Neutrophil (primary cell): ENCODE measurements around the gene TRPM3.
"Not testable (repeated sequence)": the region's sequence is repeated elsewhere in the genome, so short reads cannot be mapped to it uniquely, and the experiment has no call there.

Source experiments
- H3K27ac ChIP-seq: fragments of 200-600 bp; sonication (generic); 2 replicates; pipeline ENCODE4 v1.5.1; 2016; ENCODE audit warnings: mild to moderate bottlenecking, moderate library complexity
- H3K27me3 ChIP-seq: fragments of 200-600 bp; sonication (generic); 2 replicates; pipeline ENCODE4 v1.6.0; 2016; ENCODE audit warnings: mild to moderate bottlenecking
- H3K36me3 ChIP-seq: fragments of 200-600 bp; sonication (generic); 2 replicates; pipeline ENCODE4 v1.5.1; 2017
- H3K4me1 ChIP-seq, 2 experiments: fragments of 200-600 bp in 1 of 2; sonication (generic) in 1 of 2; 1 replicate in 1 of 2; 2 replicates in 1 of 2; pipeline versions ENCODE4 v1.5.1 to v1.6.1; 2013 to 2016; ENCODE audit warnings: low read depth in 1 of 2, low read length in 1 of 2, mild to moderate bottlenecking in 1 of 2, moderate library complexity in 1 of 2; ENCODE audit not compliant: control insufficient read depth in 1 of 2, insufficient read depth in 1 of 2
- H3K4me3 ChIP-seq, 2 experiments: fragments of 200-600 bp in 1 of 2; sonication (generic) in 1 of 2; 1 replicate in 1 of 2; 2 replicates in 1 of 2; pipeline ENCODE4 v1.5.1; 2013 to 2016; ENCODE audit warnings: low read depth in 1 of 2, low read length in 1 of 2, mild to moderate bottlenecking in 1 of 2, moderate library complexity in 1 of 2
- H3K9me3 ChIP-seq: fragments of 200-600 bp; sonication (generic); 2 replicates; pipeline ENCODE4 v1.5.1; 2016
- TF ChIP-seq, protein P1 (sequence below): fragments of 200-600 bp; sonication (generic); IDR thresholded peaks from 2 replicates; pipeline ENCODE4 v1.5.1; 2016; ENCODE audit warnings: antibody characterized with exemption

Gene TRPM3

DNA sequence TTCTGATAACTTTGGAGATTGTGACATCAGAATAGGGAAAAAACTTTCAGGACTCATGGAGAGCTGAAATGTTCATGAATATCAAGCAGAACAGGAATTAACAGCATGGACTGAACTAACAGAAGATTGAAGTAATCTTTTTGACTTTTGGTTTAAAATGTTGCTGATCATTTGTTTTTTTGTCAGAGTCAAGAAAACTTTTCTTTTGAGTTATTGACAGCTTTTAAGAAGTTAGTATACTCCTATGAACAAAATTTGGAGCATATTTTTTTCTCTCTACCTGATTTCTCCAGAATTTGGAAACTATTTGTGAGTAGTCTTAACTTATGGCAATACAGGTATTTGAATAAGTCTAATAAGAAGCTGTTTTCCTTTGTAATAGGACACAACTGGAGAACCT is 462.7 kb downstream of the TRPM3 start:
- Histone ChIP-seq H3K27ac (no peak overlapping the region), H3K36me3 (no peaks in the 10 kb centered on the region), H3K4me3 (no peak overlapping the region), H3K4me1 (no peaks in the 10 kb centered on the region), H3K9me3 (no peaks in the 10 kb centered on the region), H3K27me3 (no peaks in the 10 kb centered on the region)
- TF ChIP-seq, protein P1, sequence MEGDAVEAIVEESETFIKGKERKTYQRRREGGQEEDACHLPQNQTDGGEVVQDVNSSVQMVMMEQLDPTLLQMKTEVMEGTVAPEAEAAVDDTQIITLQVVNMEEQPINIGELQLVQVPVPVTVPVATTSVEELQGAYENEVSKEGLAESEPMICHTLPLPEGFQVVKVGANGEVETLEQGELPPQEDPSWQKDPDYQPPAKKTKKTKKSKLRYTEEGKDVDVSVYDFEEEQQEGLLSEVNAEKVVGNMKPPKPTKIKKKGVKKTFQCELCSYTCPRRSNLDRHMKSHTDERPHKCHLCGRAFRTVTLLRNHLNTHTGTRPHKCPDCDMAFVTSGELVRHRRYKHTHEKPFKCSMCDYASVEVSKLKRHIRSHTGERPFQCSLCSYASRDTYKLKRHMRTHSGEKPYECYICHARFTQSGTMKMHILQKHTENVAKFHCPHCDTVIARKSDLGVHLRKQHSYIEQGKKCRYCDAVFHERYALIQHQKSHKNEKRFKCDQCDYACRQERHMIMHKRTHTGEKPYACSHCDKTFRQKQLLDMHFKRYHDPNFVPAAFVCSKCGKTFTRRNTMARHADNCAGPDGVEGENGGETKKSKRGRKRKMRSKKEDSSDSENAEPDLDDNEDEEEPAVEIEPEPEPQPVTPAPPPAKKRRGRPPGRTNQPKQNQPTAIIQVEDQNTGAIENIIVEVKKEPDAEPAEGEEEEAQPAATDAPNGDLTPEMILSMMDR: no peak

DNA sequence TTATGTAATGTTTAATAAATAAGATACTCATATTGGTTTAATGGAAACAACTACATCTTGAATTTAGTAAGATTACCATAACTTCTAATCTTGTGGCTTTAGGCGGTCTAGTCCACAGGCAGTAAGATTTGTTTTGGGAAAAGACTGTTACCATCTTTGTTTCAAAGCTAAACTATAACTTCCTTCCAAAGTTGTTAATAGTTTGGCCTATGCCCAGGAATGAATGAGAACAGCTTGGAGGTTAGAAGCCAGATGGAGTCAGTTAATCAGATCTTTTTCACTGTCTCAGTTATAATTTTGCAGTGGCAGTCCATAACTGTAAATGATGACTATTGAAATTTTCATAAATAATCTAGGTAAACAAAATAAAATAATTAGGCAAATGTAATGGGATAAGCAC is 465.1 kb downstream of the TRPM3 start:
- H3K27me3 ChIP-seq: no peaks in the 10 kb centered on the region
- no peaks in the 10 kb centered on the region for H3K4me1 ChIP-seq
- no peaks in the 10 kb centered on the region for H3K36me3 ChIP-seq
- no peaks in the 10 kb centered on the region for H3K9me3 ChIP-seq
- no peak overlapping the region for H3K4me3 ChIP-seq
- no peak overlapping the region for H3K27ac ChIP-seq
- TF ChIP-seq, protein P1: no peak

DNA sequence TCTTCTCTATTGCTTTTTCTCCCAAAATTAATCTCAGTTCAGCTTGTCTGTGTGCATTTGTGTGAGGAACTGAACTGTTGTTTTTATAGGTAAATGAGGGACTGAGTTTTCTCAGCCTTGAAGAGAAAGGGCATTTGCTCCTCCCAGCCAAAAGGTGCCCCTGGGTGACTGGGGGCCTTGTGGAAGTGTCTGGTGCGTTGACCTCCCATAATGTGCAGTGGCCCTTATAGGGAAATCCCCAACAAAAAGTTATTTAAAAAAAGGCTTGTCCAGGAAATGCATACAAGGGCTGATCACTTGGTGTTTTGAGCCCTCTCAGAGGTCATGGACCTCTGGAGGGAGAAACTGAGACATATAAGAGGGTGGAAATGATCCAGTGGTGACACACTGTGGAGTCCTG is 467.3 kb downstream of the TRPM3 start:
- H3K36me3 ChIP-seq: no peaks in the 10 kb centered on the region
- no peak overlapping the region for H3K27ac ChIP-seq
- H3K9me3 ChIP-seq: no peaks in the 10 kb centered on the region
- no peaks in the 10 kb centered on the region for H3K4me1 ChIP-seq
- H3K27me3 ChIP-seq: no peaks in the 10 kb centered on the region
- H3K4me3 ChIP-seq: no peak overlapping the region
- TF ChIP-seq, protein P1: no peak

DNA sequence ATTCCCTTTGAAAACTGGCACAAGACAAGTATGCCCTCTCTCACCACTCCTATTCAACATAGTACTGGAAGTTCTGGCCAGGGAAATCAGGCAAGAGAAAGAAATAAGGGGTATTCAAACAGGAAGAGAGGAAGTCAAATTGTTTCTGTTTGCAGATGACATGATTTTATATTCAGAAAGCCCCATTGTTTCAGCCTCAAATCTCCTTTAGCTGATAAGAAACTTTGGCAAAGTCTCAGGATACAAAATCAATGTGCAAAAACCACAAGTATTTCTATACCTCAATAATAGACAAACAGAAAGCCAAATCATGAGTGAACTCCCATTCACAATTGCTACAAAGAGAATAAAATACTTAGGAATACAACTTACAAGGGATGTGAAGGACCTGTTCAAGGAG is 476.8 kb downstream of the TRPM3 start:
- H3K27ac ChIP-seq, H3K4me1 ChIP-seq, H3K27me3 ChIP-seq, H3K4me3 ChIP-seq, H3K36me3 ChIP-seq, H3K9me3 ChIP-seq: not testable (repeated sequence)

DNA sequence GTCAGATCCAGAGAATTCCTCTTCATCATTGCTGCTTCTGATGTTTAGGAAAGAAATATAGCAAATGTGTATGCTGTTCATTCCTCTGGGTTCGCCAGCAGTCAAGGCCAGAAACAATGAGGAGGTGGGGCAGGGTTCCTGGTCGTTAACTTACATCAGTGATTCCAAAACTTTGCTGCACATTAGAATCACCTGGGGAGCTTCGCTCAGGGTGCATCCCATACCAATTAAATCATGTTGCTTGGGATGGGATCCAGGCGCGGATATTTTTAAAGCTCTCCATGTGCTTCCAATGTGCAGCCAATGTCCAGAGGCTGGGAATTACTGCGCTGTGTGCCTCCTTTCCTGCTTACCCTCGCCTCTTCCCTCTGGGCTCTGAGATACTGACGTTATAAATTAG is 479.1 kb downstream of the TRPM3 start:
- TF ChIP-seq, protein P1: no peak
- no peaks in the 10 kb centered on the region for H3K9me3 ChIP-seq
- no peaks in the 10 kb centered on the region for H3K4me1 ChIP-seq
- no peak overlapping the region for H3K4me3 ChIP-seq
- no peaks in the 10 kb centered on the region for H3K27me3 ChIP-seq
- no peaks in the 10 kb centered on the region for H3K36me3 ChIP-seq
- H3K27ac ChIP-seq: no peak overlapping the region

DNA sequence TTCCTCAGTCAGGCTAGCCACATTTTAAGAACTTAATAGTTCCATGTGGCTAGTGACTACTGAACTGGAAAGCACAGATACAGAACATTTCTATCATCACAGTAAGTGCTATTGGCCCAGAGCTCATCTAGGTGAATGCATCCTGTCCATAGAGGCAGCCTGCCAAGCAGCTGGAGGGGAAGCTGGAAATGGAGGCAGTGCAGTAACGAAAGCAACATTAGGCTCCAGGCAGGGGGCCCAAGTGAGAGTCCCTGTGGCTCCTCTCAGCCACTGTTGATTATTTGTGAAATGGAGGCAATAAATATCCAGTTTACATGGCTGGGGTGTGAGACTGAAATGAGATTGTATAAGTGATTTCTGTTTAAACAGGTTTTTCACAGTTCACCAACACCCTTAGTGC is 479.8 kb downstream of the TRPM3 start:
- Histone ChIP-seq H3K36me3 (no peaks in the 10 kb centered on the region), H3K4me1 (no peaks in the 10 kb centered on the region), H3K4me3 (no peak overlapping the region), H3K27me3 (no peaks in the 10 kb centered on the region), H3K27ac (no peak overlapping the region), H3K9me3 (no peaks in the 10 kb centered on the region)
- TF ChIP-seq, protein P1: no peak
